CD4-positive, alpha-beta T cell (primary cell): Measurements from ENCODE around the gene KCNC1. TPM values are rescaled to one million over a fixed set of nuclear protein-coding genes. Genes with fewer than 3 reads are reported as not detected.

ENCODE experiments used
- ATAC-seq: fragments of 200-7000 bp; cut with Tn5 transposase; one replicate; pipeline ENCODE4 v1.10.0; 2022; ENCODE audit warnings: mild to moderate bottlenecking; ENCODE audit not compliant: poor library complexity
- CTCF ChIA-PET: fragments of 350-600 bp; sonication (Branson Sonifier 250); formaldehyde crosslinking; loops from one replicate; lab custom pipeline; 2021; ENCODE audit warnings: antibody characterized with exemption, inconsistent platforms; lab: Charles Lee
- POLR2A ChIA-PET: fragments of 350-600 bp; sonication (Branson Sonifier 250); formaldehyde crosslinking; loops from one replicate; lab custom pipeline; 2021; ENCODE audit warnings: antibody characterized with exemption, inconsistent platforms; lab: Charles Lee
- DNase-seq, 14 experiments: peaks; one replicate each; pipeline ENCODE4 v3.0.0-alpha.2; 2013 to 2020; ENCODE audit warnings: mixed read lengths in 2 of 14
- H3K27ac ChIP-seq, 2 donors: one replicate each; pipeline versions ENCODE4 v1.5.1 to v1.7.0; 2013; ENCODE audit warnings: low read length in 2 of 2, low read depth in 1 of 2, mild to moderate bottlenecking in 1 of 2
- H3K27me3 ChIP-seq, 2 experiments: 1 replicate in 1 of 2; 2 replicates in 1 of 2; pipeline versions ENCODE4 v1.6.1 to v1.7.0; 2013; ENCODE audit warnings: low read length in 2 of 2, control low read depth in 1 of 2, mild to moderate bottlenecking in 1 of 2, moderate library complexity in 1 of 2; ENCODE audit not compliant: insufficient read depth in 2 of 2, control insufficient read depth in 1 of 2
- H3K36me3 ChIP-seq: one replicate; pipeline ENCODE4 v1.6.1; 2013; ENCODE audit warnings: low read length, control low read depth; ENCODE audit not compliant: insufficient read depth
- H3K4me1 ChIP-seq: one replicate; pipeline ENCODE4 v1.6.1; 2013; ENCODE audit warnings: low read length, control low read depth; ENCODE audit not compliant: insufficient read depth
- H3K4me3 ChIP-seq: one replicate; pipeline ENCODE4 v1.5.1; 2013; ENCODE audit warnings: mild to moderate bottlenecking, low read length, moderate library complexity
- H3K9me3 ChIP-seq, 2 experiments: 1 replicate in 1 of 2; 2 replicates in 1 of 2; pipeline versions ENCODE4 v1.6.1 to v1.7.0; 2013; ENCODE audit warnings: low read length in 2 of 2, mild to moderate bottlenecking in 2 of 2, control low read depth in 1 of 2, moderate library complexity in 1 of 2; ENCODE audit not compliant: control insufficient read depth in 1 of 2, insufficient read depth in 1 of 2
- H3K27ac Mint-ChIP-seq: one replicate; pipeline ENCODE4 v1.8.0; 2020; ENCODE audit warnings: mixed read lengths
- H3K27me3 Mint-ChIP-seq: one replicate; pipeline ENCODE4 v1.8.0; 2021; ENCODE audit warnings: mixed read lengths
- H3K36me3 Mint-ChIP-seq: one replicate; pipeline ENCODE4 v1.8.0; 2021; ENCODE audit warnings: low read depth, mixed read lengths
- H3K4me1 Mint-ChIP-seq: one replicate; pipeline ENCODE4 v1.8.0; 2021; ENCODE audit warnings: low read depth, mixed read lengths
- H3K4me3 Mint-ChIP-seq: one replicate; pipeline ENCODE4 v1.8.0; 2020; ENCODE audit warnings: mild to moderate bottlenecking, mixed read lengths
- H3K9me3 Mint-ChIP-seq: one replicate; pipeline ENCODE4 v1.8.0; 2020; ENCODE audit warnings: mixed read lengths
- intact Hi-C, 2 experiments: fragments of 100-400 bp; cut with DNase I in 1 of 2; cut with micrococcal nuclease in 1 of 2; formaldehyde crosslinking; loops; one replicate each; pipeline versions ENCODE4 v1.15.1 to v1.9.0; 2023 to 2025; cut with DNase I, micrococcal nuclease
- total RNA-seq, 174 experiments: library from RNA in 2 of 174; stranded (reverse) in 2 of 174; gene quantifications; one replicate each; pipeline ENCODE4 v1.2.3 and lab custom pipeline; 2021 to 2026
- TF ChIP-seq, protein P1 (sequence below): fragments of 200-600 bp; IDR thresholded peaks from one replicate; pipeline ENCODE4 v1.8.0; 2022; ENCODE audit warnings: antibody characterized with exemption, mild to moderate bottlenecking

Gene KCNC1
- total RNA-seq, 2 experiments from 2014 or later: not detected

DNA sequence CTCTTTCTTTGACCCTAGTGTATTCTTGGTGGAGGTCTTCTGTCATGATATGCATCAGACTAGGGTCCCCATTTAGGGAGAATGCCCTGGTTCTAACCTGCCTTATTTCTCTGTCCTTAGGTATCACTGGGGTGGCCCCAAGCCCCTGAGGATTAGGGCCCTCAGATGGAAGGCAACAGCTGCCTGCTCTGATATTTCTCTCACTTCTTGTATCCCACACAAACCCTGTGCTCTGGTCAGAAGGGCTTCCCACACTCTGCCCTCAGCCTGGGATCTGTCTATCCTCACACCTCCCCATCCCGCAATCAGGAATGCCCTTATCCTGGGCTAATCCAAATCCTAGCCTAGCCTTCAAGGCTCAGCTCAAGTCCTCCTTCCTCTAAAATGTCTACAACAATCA, 75.5 kb downstream of the KCNC1 start:
- Histone ChIP-seq H3K4me3 (no peak overlapping the region), H3K27ac (no peak overlapping the region), H3K36me3 (no peaks in the 10 kb centered on the region), H3K27me3 (no peaks in the 10 kb centered on the region), H3K9me3 (no peaks in the 10 kb centered on the region), H3K4me1 (no peaks in the 10 kb centered on the region)
- CTCF ChIA-PET: no interaction called here
- H3K36me3 Mint-ChIP-seq: peaks cover 21% of the 10 kb centered on the region
- H3K4me3 Mint-ChIP-seq: no peak overlapping the region
- DNase-seq (no peak), ATAC-seq (no peak)
- no peak overlapping the region for H3K27ac Mint-ChIP-seq
- TF ChIP-seq, protein P1, sequence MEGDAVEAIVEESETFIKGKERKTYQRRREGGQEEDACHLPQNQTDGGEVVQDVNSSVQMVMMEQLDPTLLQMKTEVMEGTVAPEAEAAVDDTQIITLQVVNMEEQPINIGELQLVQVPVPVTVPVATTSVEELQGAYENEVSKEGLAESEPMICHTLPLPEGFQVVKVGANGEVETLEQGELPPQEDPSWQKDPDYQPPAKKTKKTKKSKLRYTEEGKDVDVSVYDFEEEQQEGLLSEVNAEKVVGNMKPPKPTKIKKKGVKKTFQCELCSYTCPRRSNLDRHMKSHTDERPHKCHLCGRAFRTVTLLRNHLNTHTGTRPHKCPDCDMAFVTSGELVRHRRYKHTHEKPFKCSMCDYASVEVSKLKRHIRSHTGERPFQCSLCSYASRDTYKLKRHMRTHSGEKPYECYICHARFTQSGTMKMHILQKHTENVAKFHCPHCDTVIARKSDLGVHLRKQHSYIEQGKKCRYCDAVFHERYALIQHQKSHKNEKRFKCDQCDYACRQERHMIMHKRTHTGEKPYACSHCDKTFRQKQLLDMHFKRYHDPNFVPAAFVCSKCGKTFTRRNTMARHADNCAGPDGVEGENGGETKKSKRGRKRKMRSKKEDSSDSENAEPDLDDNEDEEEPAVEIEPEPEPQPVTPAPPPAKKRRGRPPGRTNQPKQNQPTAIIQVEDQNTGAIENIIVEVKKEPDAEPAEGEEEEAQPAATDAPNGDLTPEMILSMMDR: no peak
- no peaks in the 10 kb centered on the region for H3K27me3 Mint-ChIP-seq
- intact Hi-C loops: no loop called here
- POLR2A ChIA-PET: no interaction called here
- no peaks in the 10 kb centered on the region for H3K4me1 Mint-ChIP-seq
- no peaks in the 10 kb centered on the region for H3K9me3 Mint-ChIP-seq

DNA sequence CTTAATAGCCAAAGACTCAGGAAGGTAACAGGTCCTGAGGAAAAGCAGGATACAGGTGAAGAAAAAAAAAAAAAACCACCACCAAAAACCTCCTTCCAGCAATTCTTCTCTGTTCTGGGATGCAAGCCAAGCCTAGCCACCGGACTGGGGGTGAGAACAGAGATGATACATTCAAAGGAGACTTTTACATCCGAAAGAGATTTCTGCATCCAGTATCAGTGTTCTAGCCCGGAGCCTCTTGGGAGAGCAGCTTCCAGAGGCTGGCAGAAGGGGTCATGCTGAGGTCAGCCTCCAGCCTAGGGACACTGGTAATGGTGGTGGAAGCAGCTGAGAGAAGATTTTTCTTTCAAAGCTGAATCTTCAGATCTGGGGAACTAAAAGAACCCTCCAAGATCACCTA, 76.2 kb downstream of the KCNC1 start:
- ChIA-PET CTCF (interaction anchor here (1.1 kb wide), 1 partner anchor 23 kb away, joined by 3 read pairs; no protein-coding TSS in a partner anchor), POLR2A (no interaction called here)
- Histone ChIP-seq H3K36me3 (no peaks in the 10 kb centered on the region), H3K9me3 (no peaks in the 10 kb centered on the region), H3K4me1 (no peaks in the 10 kb centered on the region), H3K27ac (no peak overlapping the region), H3K27me3 (no peaks in the 10 kb centered on the region), H3K4me3 (no peak overlapping the region)
- H3K4me3 Mint-ChIP-seq: no peak overlapping the region
- H3K27me3 Mint-ChIP-seq: no peaks in the 10 kb centered on the region
- ATAC-seq (no peak), DNase-seq (no peak)
- H3K9me3 Mint-ChIP-seq: no peaks in the 10 kb centered on the region
- no peak overlapping the region for H3K27ac Mint-ChIP-seq
- intact Hi-C loops: no loop called here
- no peaks in the 10 kb centered on the region for H3K4me1 Mint-ChIP-seq
- TF ChIP-seq, protein P1: no peak
- H3K36me3 Mint-ChIP-seq: peaks cover 21% of the 10 kb centered on the region

DNA sequence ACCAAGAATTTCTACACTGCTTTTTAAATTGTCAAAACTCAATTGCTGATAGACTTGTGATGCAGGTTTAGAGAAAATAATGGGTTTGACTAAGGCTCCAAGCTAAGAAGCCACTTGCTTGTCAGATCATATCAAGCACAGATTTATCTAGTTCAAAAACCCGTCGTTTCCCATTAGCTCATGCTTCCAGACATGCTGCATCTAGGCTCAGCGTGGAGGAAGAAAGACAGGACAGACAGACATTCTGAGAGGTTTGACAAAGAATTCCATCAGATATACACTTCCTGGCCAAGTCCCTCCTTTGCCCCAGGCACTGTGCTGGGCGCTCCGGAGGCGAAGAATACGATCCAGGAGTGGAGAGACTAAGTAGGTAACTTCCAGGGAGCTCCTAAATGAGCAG, 76.8 kb downstream of the KCNC1 start:
- DNase-seq (no peak), ATAC-seq (no peak)
- ChIA-PET CTCF (interaction anchor here (1.1 kb wide), 1 partner anchor 22 kb away, joined by 3 read pairs; no protein-coding TSS in a partner anchor), POLR2A (no interaction called here)
- H3K4me1 Mint-ChIP-seq: no peaks in the 10 kb centered on the region
- H3K27me3 Mint-ChIP-seq: no peaks in the 10 kb centered on the region
- intact Hi-C loops: no loop called here
- no peak overlapping the region for H3K27ac ChIP-seq
- no peaks in the 10 kb centered on the region for H3K36me3 ChIP-seq
- H3K27ac Mint-ChIP-seq: no peak overlapping the region
- H3K4me3 ChIP-seq: no peak overlapping the region
- TF ChIP-seq, protein P1: no peak
- no peaks in the 10 kb centered on the region for H3K9me3 Mint-ChIP-seq
- peaks cover 21% of the 10 kb centered on the region for H3K36me3 Mint-ChIP-seq
- no peaks in the 10 kb centered on the region for H3K4me1 ChIP-seq
- no peaks in the 10 kb centered on the region for H3K9me3 ChIP-seq
- no peak overlapping the region for H3K4me3 Mint-ChIP-seq
- H3K27me3 ChIP-seq: no peaks in the 10 kb centered on the region
